K562 (cell line): ENCODE results near the gene ARHGDIA. TPM values are rescaled to one million over a fixed set of nuclear protein-coding genes. Genes with fewer than 3 reads are reported as not detected.

Source experiments
- HMGN3 ChIP-seq: IDR thresholded peaks from 2 replicates; pipeline ENCODE4 v1.6.1; 2011; ENCODE audit warnings: borderline replicate concordance, low read depth, mild to moderate bottlenecking, mixed read lengths, low read length; ENCODE audit not compliant: insufficient read length; ENCODE audit errors: extremely low read depth
- SUPT5H ChIP-seq: fragments of 450-650 bp; IDR thresholded peaks from 2 replicates; pipeline ENCODE4 v1.6.1; 2016
- ZNF407 ChIP-seq: fragments of 450-650 bp; IDR thresholded peaks from 2 replicates; pipeline ENCODE4 v1.6.1; 2016; ENCODE audit warnings: low read depth
- polyA plus RNA-seq, 8 experiments: library from polyadenylated mRNA; depleted of rRNA in 4 of 8; stranded (reverse) in 5 of 8; unstranded in 3 of 8; fragments of >200 nt; fragmentation: Nextera tagmentation in 2 of 8; fragmentation: Illumina TruSeq in 1 of 8; extraction: Ambion mirVana in 2 of 8; extraction: Trizol in 1 of 8; gene quantifications; 2 replicates each; pipeline versions ENCODE4 v1.2.1 to v1.2.3, GENCODE V29; 2011 to 2014; ENCODE audit warnings: inconsistent platforms in 1 of 8, missing spikeins in 1 of 8
- total RNA-seq, 7 experiments: library from RNA; depleted of rRNA in 6 of 7; stranded (reverse); fragments of >200 nt in 6 of 7; fragmentation: Illumina TruSeq in 2 of 7; extraction: Trizol in 2 of 7; gene quantifications; 2 replicates each; pipeline versions ENCODE4 v1.2.1 to v1.2.3, GENCODE V29; 2011 to 2021; ENCODE audit warnings: low replicate concordance in 1 of 7
- TF ChIP-seq, protein P1 (sequence below): fragments of 450-650 bp; IDR thresholded peaks from 2 replicates; pipeline ENCODE4 v1.6.1; 2016; ENCODE audit warnings: low read depth, mild to moderate bottlenecking, moderate library complexity

The ARHGDIA gene
- total and polyA plus RNA-seq, 9 of the 15 experiments (the other 6 are each of a cell fraction or from before 2014, with no cell fraction given) = 9.6 to 340 (median 97.6) TPM

- TF ChIP-seq ZNF407 (no peak), SUPT5H (peak; percentile 4; the same call in 1 of the 2 replicates), HMGN3 (no peak)
- TF ChIP-seq, protein P1, sequence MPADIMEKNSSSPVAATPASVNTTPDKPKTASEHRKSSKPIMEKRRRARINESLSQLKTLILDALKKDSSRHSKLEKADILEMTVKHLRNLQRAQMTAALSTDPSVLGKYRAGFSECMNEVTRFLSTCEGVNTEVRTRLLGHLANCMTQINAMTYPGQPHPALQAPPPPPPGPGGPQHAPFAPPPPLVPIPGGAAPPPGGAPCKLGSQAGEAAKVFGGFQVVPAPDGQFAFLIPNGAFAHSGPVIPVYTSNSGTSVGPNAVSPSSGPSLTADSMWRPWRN = no peak
Observed at GRCh38 chr17:81843713-81844326, 27.3 kb downstream of the ARHGDIA start (continued).
